HG02588 (cell line): ENCODE measurements around the gene RAD51B.
"Not testable (repeated sequence)": the region's sequence is repeated elsewhere in the genome, so short reads cannot be mapped to it uniquely, and the experiment has no call there.

Experiments used
- ATAC-seq: cut with Tn5 transposase; IDR thresholded peaks from one replicate; pipeline ENCODE4 v1.9.1; 2021; ENCODE audit warnings: mild to moderate bottlenecking, moderate library complexity; ENCODE audit not compliant: unreplicated experiment

RAD51B gene

DNA sequence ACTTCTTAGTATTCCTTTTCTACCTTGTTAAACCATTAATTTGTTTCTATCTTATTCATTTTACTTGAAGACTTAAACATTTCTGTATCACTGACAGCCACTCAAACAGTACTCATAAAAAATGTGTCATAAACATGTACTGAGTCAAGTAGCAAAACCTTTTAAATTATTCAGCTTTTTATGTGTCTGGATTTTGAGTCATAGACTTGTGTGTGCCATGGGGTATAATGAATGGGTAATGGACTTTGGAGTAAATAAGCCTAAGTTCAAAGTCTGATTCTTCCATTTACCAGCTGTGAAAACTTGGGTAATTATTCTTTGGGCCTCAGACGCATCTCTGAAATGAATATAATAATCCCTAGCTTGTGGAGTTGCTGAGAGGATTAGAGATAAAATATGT lies 199.0 kb downstream of the RAD51B start:
- no peak for ATAC-seq

DNA sequence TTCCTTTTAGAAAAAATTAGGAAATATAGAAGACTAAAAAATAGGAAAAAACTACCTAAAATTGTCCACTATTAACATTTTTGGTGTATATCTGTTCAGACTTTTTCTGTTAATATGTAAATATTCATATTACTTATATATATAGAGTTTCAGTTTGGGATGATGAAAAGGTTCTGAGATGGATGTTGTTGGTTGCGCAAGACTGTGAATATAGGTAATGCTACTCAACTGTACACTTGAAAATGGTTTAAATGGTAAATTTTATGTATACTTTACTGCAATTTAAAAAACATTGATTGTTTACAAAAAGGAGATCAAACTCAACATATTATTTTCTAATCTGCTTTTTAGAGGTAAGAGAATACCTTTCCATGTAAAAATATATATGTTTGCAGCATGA lies 200.9 kb downstream of the RAD51B start:
- no peak for ATAC-seq

DNA sequence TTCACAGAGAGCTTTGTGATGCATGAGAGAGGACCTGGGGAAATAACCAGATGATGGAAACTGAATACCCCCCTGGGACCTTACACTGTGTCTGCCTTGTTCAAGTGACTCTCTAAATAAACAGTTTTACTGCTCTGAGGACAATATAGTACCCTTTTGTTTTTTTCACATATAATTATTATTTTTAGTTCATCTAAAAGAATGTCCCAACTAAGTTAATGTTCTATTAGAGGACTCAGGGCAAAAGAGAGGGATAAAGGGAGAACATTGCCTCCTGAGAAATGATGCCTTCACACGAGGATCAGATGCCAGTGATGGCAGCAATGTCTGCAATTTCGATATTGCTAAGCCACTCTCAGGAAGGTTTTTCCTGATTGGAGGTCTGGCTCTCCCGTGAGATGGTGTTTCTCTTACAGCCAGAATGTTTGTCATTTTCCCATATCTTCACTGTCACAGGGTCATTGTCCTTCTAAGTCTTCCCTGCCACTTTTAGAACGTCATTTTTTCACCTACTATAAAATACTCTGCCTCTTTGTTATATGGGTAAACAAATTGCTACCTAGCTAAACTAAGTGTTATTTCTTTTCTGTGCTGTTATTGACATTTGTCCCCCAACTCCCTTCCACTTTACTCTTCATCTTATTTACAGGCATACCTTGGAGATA lies 201.6 kb downstream of the RAD51B start:
- no peak for ATAC-seq

GRCh38 chr14:68027276-68027675 lies 207.7 kb downstream of the RAD51B start:
- ATAC-seq: no peak

DNA sequence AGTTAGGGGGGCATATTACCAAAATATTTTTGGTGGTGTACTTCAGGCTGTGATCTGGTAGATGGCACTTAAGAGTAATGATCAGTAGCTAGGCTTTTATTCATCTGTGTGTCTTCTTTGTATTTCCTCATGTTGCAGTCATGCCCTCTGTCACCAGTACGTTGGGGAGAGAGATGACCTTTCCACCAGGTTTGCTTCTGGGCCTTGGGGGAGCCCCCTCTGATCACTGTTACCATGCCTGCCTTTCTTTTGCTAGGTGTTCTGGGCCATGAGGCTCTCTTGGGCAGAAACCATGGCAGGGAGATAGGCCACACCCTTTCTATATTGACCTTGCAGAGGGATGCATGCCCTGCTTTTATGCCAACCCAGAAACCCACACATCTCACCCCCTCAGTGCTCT lies 208.5 kb downstream of the RAD51B start:
- no peak for ATAC-seq

- not testable (repeated sequence) for ATAC-seq
Observed at GRCh38 chr14:68031011-68031410, 211.4 kb downstream of the RAD51B start.

DNA sequence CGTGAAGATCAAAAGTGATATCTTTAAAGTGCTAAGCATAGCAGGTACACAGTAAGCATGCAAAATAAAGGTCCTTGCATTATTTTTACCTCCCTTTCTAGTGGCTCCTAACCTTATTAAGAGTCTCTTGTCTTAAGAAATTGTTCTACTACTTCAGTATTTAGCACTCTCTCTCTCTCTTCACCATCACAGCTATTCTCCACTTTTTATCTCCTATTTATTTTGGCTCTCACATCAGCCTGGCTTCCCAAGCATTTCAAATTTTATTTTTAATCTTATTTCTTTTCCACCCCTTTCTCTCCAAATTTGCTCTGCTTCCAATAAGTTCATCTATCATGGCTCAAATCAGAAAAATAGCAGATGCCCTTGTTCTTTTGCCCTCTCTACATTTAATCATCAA lies 212.6 kb downstream of the RAD51B start:
- no peak for ATAC-seq

GRCh38 chr14:68033336-68033932 lies 213.9 kb downstream of the RAD51B start:
- ATAC-seq: no peak

DNA sequence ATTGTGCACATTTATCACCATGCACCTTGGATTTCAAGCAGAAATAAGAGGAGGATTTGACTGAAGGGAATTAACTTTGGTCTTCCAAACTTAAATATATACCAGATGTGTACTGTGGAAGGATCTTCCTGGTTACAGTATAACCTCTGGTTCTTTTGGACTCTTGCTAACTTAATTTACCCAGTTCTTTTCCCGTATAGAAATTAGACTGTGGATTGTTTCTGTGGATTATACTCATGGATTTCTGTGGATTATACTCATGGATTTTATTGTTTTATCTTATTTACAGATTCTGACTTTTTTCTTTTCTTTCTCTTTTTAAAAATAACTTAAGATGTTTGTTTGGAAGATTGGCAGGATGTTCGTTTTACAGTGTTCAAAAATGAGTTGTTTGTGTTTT lies 215.3 kb downstream of the RAD51B start:
- no peak for ATAC-seq

- no peak for ATAC-seq
Observed at GRCh38 chr14:68036202-68036601, 216.6 kb downstream of the RAD51B start.

DNA sequence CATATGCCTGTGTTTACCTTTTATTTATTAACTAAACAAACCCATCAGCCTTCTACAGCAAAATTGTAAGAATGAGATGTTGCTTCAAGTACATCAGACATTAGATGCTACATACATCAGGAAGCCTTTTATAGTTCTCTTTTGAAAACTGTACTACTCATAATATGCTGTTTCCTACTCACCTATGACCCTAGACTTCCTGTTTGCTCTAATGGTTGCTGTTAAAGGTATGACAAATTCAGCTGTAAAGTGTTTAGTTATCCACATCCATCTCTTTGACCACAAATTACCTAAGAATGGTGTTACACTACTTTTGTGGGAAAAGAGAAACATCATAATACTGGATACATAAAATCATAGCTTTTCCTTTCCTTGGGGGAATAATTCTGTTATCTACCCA lies 220.0 kb downstream of the RAD51B start:
- ATAC-seq: no peak

- no peak for ATAC-seq
Observed at GRCh38 chr14:68040633-68041369, 221.2 kb downstream of the RAD51B start.

GRCh38 chr14:68041876-68042354 lies 222.3 kb downstream of the RAD51B start:
- no peak for ATAC-seq

DNA sequence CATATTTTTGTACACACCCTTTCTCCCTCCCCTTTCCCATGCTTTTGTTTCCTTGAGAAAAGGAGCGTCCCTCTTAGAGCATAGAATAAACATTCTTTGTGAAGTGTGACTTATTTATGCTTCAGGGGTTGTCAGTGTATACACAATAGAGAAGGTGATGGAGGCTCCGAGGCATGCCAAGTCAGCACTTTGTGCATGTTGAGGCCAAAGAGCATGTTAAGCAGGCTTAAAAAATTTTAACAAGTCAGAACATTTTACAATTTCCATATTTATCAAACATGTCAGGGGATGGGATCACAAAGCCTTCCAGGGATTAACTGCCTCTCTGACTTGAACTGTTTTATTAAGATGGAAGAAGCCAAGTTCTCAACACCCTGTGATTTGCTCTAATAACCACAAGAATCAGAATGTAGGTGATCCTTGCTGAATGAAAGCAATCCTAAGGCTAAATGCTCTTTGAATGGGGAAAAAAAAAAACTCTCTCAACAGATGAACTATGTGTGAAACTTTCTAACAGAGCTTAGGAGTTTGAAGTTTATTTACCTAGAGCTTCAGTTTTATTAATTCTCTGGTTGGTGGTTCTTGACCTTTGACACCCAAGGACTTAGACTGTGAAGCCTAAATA lies 223.1 kb downstream of the RAD51B start:
- ATAC-seq: no peak

DNA sequence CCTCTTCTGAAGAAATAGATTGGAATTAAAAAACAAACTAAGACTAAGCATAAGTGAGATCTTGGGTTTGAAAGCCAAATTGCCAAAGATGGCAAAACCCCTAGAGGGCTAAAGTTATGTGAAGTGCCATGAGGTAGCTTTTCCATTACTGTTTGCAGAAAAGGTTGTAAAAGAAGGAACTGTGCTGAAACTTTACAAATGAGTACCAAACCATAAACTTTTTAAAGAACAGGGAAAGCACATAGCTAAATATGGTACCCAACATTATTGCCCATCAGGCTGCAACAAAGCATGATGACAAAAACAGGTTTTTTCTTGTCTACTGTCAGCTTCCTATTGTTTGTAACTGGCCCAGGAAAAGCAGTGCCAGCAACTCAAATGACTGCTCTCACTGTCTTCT lies 224.2 kb downstream of the RAD51B start:
- ATAC-seq: no peak

- no peak for ATAC-seq
Observed at GRCh38 chr14:68047906-68048305, 228.3 kb downstream of the RAD51B start.

GRCh38 chr14:68048815-68049214 lies 229.2 kb downstream of the RAD51B start:
- ATAC-seq: not testable (repeated sequence)

GRCh38 chr14:68050177-68050576 lies 230.6 kb downstream of the RAD51B start:
- ATAC-seq: no peak

DNA sequence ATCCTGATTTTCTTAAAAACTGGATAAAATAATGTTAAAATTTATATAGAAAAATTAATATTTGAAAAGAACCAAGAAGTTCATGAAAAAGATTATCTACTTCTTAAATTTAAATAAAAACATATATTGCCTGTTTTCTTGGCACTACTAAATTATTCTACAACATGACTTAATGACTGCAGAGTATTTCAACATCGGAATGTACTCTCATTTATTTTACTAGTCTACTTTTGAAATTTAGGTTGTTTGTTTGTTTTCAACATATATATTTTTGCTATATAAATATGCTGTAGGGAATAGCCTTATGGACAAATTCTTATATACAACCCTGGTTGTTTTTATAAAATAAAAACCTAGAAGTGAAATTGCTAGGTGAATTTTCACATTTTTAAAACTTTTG lies 231.6 kb downstream of the RAD51B start:
- no peak for ATAC-seq

GRCh38 chr14:68060198-68060597 lies 240.6 kb downstream of the RAD51B start:
- ATAC-seq: no peak

- no peak for ATAC-seq
Observed at GRCh38 chr14:68062651-68063050, 243.1 kb downstream of the RAD51B start.

DNA sequence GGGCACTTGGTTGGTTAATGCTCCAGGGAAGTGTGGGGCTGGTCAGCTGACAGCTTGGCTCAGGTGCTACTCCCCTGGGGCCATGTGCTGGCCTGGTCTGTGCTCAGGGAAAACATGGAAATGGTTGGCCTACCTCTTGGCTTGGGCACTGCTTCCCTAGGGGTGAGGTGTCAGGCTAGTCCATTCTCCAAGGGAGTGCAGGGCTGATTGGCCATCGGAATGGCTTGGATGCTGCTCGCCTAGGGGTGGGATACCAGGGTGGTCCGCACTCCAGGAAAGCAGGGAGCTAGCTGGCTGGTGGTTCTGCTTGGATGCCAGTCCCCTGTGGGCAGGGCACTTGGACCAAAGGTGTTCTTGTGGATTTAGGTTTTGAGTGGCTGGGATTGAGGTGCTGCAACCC lies 245.7 kb downstream of the RAD51B start:
- ATAC-seq: no peak
